ENCODE results near the gene SLC44A4. TPM values are rescaled to one million over a fixed set of nuclear protein-coding genes. Genes with fewer than 3 reads are reported as not detected.
A peak's percentile ranks its signal among the peaks of the same experiment; 100 is the strongest.

Gene SLC44A4
- total RNA-seq, 1 donor from 2014 or later, result 5.9 TPM

GRCh38 chr6:31906122-31906521, 27.3 kb upstream of the SLC44A4 start:
- H3K27me3 ChIP-seq, result no peaks in the 10 kb centered on the region
- no peak for DNase-seq (ENCODE audit: extremely low spot score in 2 of 2)
- H3K9me3 ChIP-seq, result no peaks in the 10 kb centered on the region
- no peak overlapping the region for H3K27ac ChIP-seq
- intact Hi-C loops (cut with DNase I), result no loop called here
- H3K4me3 ChIP-seq, result no peak overlapping the region
- TF ChIP-seq CTCF (IDR thresholded peaks at IDR 0.05) (no peak), POLR2AphosphoS5 (IDR thresholded peaks at IDR 0.05; ENCODE audit: insufficient read depth in 1 of 2, low read depth in 1 of 2) (no peak), POLR2A (IDR thresholded peaks at IDR 0.05) (no peak)
- peaks cover 13% of the 10 kb centered on the region for H3K4me1 ChIP-seq
- H3K36me3 ChIP-seq, result no peaks in the 10 kb centered on the region

GRCh38 chr6:31905041-31905440, 26.2 kb upstream of the SLC44A4 start:
- H3K9me3 ChIP-seq, result no peaks in the 10 kb centered on the region
- no peaks in the 10 kb centered on the region for H3K27me3 ChIP-seq
- no peaks in the 10 kb centered on the region for H3K36me3 ChIP-seq
- peaks cover 20% of the 10 kb centered on the region for H3K4me1 ChIP-seq
- intact Hi-C loops (cut with DNase I), result no loop called here
- no peak overlapping the region for H3K27ac ChIP-seq
- DNase-seq (ENCODE audit: extremely low spot score in 2 of 2), result no peak
- no peak for TF ChIP-seq POLR2AphosphoS5 (IDR thresholded peaks at IDR 0.05; ENCODE audit: insufficient read depth in 1 of 2, low read depth in 1 of 2)
- TF ChIP-seq POLR2A (IDR thresholded peaks at IDR 0.05), result no peak
- no peak for TF ChIP-seq CTCF (IDR thresholded peaks at IDR 0.05)
- no peak overlapping the region for H3K4me3 ChIP-seq

- Histone ChIP-seq H3K4me3 (no peak overlapping the region), H3K36me3 (no peaks in the 10 kb centered on the region), H3K9me3 (no peaks in the 10 kb centered on the region), H3K27ac (peak overlapping the region; percentile 84), H3K27me3 (no peaks in the 10 kb centered on the region), H3K4me1 (peaks cover 31% of the 10 kb centered on the region)
- no peak for DNase-seq (ENCODE audit: extremely low spot score in 2 of 2)
- no peak for TF ChIP-seq CTCF (IDR thresholded peaks at IDR 0.05)
- no peak for TF ChIP-seq POLR2A (IDR thresholded peaks at IDR 0.05)
- intact Hi-C loops (cut with DNase I), result loop anchor here (5.0 kb wide), 1 partner anchor 43 kb away; the partner anchor contains the start of gene CFB
Observed at GRCh38 chr6:31903957-31904356, 25.2 kb upstream of the SLC44A4 start.

- intact Hi-C loops (cut with DNase I), result loop anchor here (5.0 kb wide), 1 partner anchor 45 kb away; the partner anchor contains the start of gene CFB
- H3K27ac ChIP-seq, result peak within 1 kb of the TSS; percentile 84
- no peaks in the 10 kb centered on the region for H3K27me3 ChIP-seq
- peak within 1 kb of the TSS; percentile 54 to 76 for H3K4me3 ChIP-seq
- peak in 1 of 2 donors; percentile 37 for TF ChIP-seq POLR2AphosphoS5 (IDR thresholded peaks at IDR 0.05; ENCODE audit: insufficient read depth in 1 of 2, low read depth in 1 of 2)
- no peak for TF ChIP-seq CTCF (IDR thresholded peaks at IDR 0.05)
- peak in 1 of 2 donors; percentile 95 for DNase-seq (ENCODE audit: extremely low spot score in 2 of 2)
- peaks cover 39% of the 10 kb centered on the region for H3K4me1 ChIP-seq
- no peaks in the 10 kb centered on the region for H3K9me3 ChIP-seq
- H3K36me3 ChIP-seq, result no peaks in the 10 kb centered on the region
Observed at GRCh38 chr6:31901953-31902643, 23.3 kb upstream of the SLC44A4 start, which contains the start of gene ZBTB12. TSS of gene ZBTB12 (minus strand) at chr6:31902086. CDS start at chr6:31901305, 781 bp downstream.

- TF ChIP-seq CTCF (IDR thresholded peaks at IDR 0.05), result no peak
- no peak for TF ChIP-seq POLR2AphosphoS5 (IDR thresholded peaks at IDR 0.05; ENCODE audit: insufficient read depth in 1 of 2, low read depth in 1 of 2)
- TF ChIP-seq POLR2A (IDR thresholded peaks at IDR 0.05), result no peak
- Histone ChIP-seq H3K27me3 (no peaks in the 10 kb centered on the region), H3K9me3 (no peaks in the 10 kb centered on the region), H3K27ac (peak overlapping the region; percentile 84), H3K4me1 (peaks cover 43% of the 10 kb centered on the region), H3K36me3 (no peaks in the 10 kb centered on the region), H3K4me3 (peak overlapping the region; percentile 54 to 76)
- intact Hi-C loops (cut with DNase I), result loop anchor here (5.0 kb wide), 1 partner anchor 46 kb away; the partner anchor contains the start of gene CFB
- DNase-seq (ENCODE audit: extremely low spot score in 2 of 2), result no peak
Observed at GRCh38 chr6:31901415-31901952, 22.7 kb upstream of the SLC44A4 start.

Measured in vagina (tissue), 2 donors.